Activated T-cell treated with anti-CD3 and anti-CD28 coated beads, Interleukin-2, amount 50 U/mL, for 1 hour (primary cell): ENCODE measurements around the gene S100A9.
"Not testable (repeated sequence)": the region's sequence is repeated elsewhere in the genome, so short reads cannot be mapped to it uniquely, and the experiment has no call there.

ENCODE experiments used
- DNase-seq: peaks from one replicate; pipeline ENCODE4 v3.0.0-alpha.2; 2020

The S100A9 gene

DNA sequence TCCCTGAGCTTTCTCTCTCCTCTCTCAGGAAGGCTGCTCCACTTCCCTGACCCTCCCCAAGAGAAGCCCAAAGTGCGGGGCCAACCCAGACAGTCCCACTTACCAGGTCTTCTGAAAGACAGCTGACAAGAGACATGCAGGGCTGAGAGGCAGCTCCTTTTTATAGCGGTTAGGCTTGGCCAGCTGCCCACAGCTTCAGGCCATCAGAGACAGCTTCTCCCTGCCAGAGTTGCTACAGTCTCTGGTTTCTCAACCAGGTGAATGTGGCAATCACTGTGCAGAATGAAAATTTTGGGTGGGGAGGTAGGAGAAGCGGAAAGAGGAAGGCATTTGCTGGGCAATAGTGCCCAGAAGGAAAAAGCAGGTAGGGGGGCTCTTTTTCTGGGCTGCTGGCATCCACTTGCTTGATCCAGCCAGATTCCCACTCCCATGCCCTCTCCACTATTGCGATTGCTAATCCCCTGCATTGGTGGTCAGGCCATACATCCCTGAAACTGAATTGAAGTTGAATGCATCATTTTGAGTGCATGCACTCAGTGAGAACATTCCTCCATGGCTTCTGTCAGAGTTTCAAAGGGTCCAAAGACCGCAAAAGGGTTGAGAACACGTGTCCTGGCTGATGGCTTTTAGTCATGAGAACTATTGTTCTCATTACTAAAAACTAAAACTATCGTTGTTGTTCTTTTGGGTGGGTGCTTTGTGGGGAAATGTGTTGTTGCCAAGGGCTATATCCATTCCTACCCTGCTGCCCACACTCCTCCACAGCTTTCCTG lies 33.5 kb downstream of the S100A9 start, which contains the start of gene S100A8:
TSS of gene S100A8 (minus strand) at position 136 of the 773 bp plus-strand sequence. CDS start 538 bp downstream, outside the sequence.
- DNase-seq = no peak

DNA sequence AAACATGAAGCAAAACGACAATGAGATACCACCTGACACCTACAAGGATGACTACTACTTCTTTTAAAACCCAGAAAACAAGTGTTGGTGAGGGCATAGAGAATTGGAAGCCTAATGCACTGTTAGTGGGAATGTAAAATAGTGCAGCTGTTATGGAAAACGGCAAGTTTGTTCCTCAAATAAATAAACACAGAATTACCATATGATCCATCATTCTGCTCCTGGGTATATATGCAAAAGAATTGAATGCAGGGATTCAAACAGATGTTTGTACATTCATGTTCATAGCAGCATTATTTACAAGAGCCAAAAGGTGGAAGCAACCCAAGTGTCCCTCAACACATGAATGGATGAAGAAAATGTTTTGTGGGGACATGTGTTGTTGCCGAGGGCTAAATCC lies 34.6 kb downstream of the S100A9 start:
- no peak for DNase-seq

DNA sequence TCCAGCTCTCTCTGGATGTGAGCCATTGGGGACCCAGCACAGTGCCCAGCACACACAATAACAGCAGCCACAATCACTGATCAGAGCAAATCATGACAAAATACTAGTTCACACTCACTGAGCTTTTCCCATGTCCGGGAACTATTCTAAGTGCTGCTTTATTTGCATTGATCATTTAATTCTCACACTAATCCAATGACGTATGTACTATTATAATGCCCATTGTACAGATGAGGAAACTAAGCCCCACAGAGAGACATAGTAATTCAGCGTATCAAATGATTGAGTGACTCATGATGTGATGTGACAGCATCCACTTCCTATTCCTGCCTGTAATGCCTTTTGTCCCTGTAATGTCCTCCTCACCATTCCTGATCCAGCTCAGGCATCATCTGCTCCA lies 35.2 kb downstream of the S100A9 start:
- no peak for DNase-seq

DNA sequence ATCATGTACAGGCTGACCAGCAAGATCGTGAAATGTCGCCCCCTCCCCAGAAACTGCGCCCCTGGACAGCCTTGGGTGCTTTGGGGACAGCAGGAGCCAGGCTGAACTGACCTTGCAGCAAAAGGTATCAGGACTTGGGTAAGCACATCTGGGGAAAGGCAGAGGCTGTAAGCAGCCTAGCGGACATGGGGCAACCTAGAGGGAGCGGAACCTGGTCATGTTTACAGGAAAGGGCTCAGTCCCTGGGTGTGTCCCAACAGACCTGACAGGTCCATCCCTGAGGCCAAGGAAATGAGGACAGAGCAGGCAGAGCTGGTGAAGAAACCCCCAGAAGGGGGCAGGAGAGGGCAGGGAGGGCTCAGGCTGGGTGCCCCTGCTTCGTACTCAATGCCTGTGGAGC lies 36.3 kb downstream of the S100A9 start:
- no peak for DNase-seq

- DNase-seq = no peak
These were observed 36.7 kb downstream of the S100A9 start for GRCh38 chr1:153394391-153394790.

- no peak for DNase-seq
These were observed 37.6 kb downstream of the S100A9 start for GRCh38 chr1:153395136-153395685.

GRCh38 chr1:153395776-153396175 lies 38.1 kb downstream of the S100A9 start:
- DNase-seq = no peak

DNA sequence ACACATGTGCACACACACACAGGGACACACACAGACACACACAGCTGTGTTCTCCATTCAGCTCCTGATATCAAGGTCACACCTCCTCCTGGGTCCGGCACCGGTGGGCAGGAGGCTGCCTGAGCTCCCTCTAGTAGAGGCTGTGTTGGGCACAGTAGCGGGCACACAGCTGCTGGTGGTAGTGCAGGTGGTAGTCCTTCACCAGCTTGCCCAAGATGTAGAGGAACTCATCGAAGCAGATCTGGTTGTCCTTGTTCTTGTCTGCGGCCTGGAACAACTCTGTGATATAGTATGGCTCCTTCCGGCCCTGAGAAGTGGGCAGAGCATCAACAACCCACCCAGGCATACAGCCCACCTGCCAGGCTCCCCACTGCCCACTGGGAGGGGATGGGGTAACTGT lies 38.8 kb downstream of the S100A9 start:
- no peak for DNase-seq

DNA sequence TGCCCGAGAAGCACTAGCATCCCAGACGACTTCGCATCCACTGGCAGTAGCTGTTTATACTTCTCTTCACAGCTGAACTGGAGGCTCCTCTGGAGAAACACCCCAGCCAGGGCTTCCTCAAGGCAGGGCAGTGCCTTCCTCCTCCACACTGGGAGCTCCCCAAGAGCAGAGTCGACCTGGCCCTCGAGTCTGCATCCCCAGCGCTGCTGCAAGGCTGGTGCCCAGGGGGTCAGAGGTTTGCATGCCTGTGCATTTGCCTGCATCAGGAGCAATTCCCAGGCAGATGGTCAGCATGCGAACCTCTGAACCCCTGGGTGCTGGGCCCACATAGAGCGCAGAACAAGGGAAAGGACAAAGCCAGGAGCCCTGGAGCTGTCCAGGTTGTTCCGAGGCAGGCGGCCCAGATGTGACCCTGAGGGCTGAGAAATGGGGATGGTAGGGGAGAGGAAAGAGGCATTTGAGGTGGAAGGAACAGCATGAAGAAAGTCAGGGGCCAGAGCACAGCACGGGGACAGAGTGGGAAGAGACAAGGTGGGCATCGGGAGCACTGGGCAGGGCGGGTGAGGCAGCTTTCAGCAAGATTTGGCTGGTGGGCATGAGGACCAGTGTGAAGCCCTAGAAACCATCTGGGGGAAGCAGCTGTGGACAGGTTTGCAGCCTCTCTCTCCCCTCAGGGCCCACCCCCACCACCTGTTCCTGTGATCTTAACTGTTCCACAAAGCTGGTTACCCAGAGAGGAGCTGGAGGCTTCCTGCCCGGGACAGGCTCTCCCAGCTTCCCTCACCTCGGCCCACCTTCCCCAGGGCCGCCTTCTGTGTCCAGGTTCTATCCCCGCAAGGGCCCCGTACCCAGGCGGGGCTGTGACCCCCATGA lies 39.6 kb downstream of the S100A9 start:
- no peak for DNase-seq

- no peak for DNase-seq
These were observed 40.4 kb downstream of the S100A9 start for GRCh38 chr1:153397924-153398651.

DNA sequence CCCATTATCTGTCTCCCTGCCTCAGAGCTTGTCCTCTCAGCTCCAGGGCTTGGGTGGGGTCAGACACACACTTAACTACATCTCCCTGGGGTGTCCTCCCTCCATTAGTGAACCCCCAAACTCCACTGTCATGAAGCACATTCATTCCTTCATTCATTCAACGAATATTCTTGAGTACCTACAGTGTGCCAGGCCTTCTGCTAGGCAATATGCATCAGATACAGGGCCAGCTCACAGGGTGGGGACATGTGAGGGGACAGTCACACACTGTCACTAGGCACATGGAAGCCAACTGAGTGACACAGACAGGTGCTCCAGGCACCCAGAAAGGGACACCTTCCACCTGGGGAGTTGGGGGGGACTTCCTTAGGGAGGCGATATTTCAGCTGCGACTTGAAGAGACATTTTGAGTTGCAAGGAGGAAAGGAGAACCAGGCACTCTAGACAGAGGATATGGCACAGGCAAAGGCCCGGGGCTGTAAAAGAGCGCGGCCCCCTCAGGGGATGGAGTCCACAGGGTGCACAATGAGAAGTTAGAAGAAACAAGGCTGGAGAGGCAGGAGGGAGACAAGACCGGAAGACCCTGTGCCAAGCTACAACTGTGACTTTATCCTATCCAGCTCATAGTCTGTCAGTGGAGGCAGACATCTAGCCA lies 41.9 kb downstream of the S100A9 start:
- no peak for DNase-seq

GRCh38 chr1:153400244-153400643 lies 42.6 kb downstream of the S100A9 start:
- no peak for DNase-seq

DNA sequence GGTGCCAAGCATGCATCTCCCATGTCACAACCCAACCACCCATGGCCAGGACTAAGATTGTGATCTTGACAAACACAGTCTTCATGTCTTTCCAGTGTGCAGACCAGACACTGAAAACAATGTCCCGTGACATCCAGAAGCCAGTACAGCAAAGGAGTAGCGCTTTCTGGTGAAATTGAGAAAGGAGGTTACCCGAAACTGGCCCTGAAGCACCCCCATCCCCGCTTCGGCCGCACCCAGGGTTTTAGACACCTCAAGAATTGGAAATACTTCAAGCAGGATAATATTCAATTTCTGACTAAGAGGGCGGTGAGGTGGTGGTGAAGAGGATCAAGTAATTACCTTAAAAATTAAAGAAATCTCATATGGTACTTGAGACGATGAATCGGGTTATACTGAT lies 43.8 kb downstream of the S100A9 start:
- no peak for DNase-seq

DNA sequence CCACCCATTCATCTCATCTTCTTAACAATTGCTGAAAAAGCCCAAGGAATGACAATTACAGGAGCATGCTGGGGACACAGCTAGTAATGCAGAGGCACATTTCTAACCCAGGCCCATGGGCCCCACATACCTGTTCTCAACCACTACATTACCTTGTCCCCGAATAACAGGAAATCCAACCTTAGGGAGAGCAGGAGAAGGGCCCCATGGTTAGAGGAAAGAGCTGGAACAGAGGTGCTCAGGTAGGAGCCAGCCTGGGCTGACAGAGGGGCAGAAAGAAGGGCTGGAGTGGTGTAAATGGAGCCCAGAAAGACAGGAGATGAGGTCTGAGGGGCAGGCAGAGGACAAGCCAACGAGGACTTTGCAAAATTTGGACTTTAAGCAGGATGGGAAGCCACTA lies 44.6 kb downstream of the S100A9 start:
- DNase-seq = no peak

GRCh38 chr1:153403421-153404085 lies 45.9 kb downstream of the S100A9 start:
- DNase-seq = no peak

DNA sequence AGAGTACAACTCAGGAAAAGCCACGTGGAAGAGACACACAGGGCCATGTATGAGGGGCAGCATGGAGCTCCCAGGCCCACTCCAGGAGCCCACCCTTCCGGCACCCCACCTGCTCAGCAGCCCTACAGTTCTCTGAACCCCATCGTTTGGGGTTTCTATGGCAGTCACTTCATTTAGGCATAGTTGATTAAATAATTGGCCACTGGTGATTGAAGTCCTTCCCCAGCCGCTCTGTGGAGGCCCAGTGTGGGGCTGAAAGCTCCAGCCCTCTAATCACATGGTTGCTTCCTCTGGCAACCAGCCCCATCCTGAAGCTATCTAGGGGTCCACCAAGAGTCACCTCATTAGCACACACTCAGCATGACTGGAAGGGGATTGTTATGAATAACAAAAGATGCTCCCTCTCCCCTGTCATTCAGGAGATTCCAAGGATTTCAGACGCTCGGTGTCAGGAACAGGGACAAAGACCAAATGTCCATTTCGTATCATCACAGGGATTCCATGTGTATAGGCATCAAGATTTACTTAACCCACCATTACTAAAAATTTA lies 46.5 kb downstream of the S100A9 start:
- DNase-seq = no peak

- peak; percentile 58 for DNase-seq
These were observed 47.1 kb downstream of the S100A9 start for GRCh38 chr1:153404768-153405167.

DNA sequence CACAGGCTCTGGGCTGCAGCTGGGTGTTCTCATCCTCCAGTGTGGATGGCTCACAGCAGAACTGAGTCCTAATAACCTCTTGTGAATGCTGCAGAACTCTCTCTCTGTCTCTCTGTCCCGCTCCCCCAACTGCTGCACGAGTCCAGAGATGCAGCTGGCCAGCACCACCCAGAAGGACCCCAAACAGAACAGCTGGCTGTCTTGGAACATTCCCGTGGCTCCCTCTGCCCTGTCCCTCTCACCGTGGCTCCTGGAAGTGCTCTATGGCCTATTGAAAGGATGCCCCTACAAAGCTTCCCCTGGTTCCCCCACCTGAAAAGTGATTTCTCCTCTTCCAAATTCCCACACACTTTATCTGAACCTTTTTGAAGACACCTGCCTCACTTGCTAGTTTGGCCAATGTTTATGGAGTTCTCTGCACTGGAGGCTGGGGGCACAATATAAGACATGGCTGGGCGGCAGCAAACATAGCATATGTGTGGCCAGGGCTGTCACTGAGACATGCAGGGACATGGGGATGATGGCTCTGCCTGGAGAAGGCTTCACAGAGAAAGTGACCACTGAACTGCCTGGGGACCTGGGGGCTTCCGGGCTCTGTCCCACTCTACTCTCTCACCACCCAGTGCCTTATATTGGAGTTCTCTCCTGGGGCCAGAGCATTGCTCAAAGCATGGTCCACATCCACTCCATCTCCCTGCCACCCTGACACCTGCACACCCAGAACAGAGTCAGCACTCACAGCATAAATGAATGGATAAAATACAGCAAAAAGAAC lies 48.4 kb downstream of the S100A9 start:
- DNase-seq = not testable (repeated sequence)

- DNase-seq = not testable (repeated sequence)
These were observed 49.6 kb downstream of the S100A9 start for GRCh38 chr1:153407274-153407673.
